ENCODE results near the gene GRIK3.

- TF ChIP-seq, protein P1, sequence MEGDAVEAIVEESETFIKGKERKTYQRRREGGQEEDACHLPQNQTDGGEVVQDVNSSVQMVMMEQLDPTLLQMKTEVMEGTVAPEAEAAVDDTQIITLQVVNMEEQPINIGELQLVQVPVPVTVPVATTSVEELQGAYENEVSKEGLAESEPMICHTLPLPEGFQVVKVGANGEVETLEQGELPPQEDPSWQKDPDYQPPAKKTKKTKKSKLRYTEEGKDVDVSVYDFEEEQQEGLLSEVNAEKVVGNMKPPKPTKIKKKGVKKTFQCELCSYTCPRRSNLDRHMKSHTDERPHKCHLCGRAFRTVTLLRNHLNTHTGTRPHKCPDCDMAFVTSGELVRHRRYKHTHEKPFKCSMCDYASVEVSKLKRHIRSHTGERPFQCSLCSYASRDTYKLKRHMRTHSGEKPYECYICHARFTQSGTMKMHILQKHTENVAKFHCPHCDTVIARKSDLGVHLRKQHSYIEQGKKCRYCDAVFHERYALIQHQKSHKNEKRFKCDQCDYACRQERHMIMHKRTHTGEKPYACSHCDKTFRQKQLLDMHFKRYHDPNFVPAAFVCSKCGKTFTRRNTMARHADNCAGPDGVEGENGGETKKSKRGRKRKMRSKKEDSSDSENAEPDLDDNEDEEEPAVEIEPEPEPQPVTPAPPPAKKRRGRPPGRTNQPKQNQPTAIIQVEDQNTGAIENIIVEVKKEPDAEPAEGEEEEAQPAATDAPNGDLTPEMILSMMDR (conservative IDR thresholded peaks at IDR 0.05; ENCODE audit: low read length) = no peak
- TF ChIP-seq EZH2phosphoT487 (IDR thresholded peaks at IDR 0.05; ENCODE audit: borderline replicate concordance) = no peak
Measured at GRCh38 chr1:36776256-36776655, 258.1 kb downstream of the GRIK3 start.

Measured in Loucy (cell line).